Bronchial epithelial cell (primary cell): ENCODE data around the gene SGMS1. TPM values are rescaled to one million over a fixed set of nuclear protein-coding genes. Genes with fewer than 3 reads are reported as not detected.
"Not testable (repeated sequence)": the region's sequence is repeated elsewhere in the genome, so short reads cannot be mapped to it uniquely, and the experiment has no call there.

Experiments used
- DNase-seq: peaks from one replicate; pipeline ENCODE4 v3.0.0-alpha.2; 2010; ENCODE audit warnings: low read depth
- FAIRE-seq: peaks from 2 replicates; lab custom pipeline; 2011; peaks lifted over from hg19 to GRCh38; lab: Jason Lieb, UNC
- H3K27me3 ChIP-seq: 2 replicates; pipeline ENCODE4 v1.5.1; 2011; ENCODE audit warnings: low read length; ENCODE audit not compliant: control insufficient read depth, insufficient read depth
- H3K36me3 ChIP-seq: 2 replicates; pipeline ENCODE4 v1.5.1; 2011; ENCODE audit warnings: low read length; ENCODE audit not compliant: control insufficient read depth, insufficient read depth
- H3K4me3 ChIP-seq: 2 replicates; pipeline ENCODE4 v1.5.1; 2011; ENCODE audit warnings: mild to moderate bottlenecking, low read depth, low read length, control low read depth
- total RNA-seq: library from RNA; depleted of rRNA; stranded (reverse); fragments of >200 nt; gene quantifications from 2 replicates; pipeline ENCODE4 v1.2.1, GENCODE V29; 2014
- TF ChIP-seq, protein P1 (sequence below): IDR thresholded peaks from 2 replicates; pipeline ENCODE4 v1.5.1; 2011; ENCODE audit warnings: mild to moderate bottlenecking, moderate library complexity, low read length, control low read depth, inconsistent platforms; ENCODE audit not compliant: insufficient read depth, severe bottlenecking

Gene SGMS1
- total RNA-seq, 1 donor from 2014 or later = 21.3 TPM

DNA sequence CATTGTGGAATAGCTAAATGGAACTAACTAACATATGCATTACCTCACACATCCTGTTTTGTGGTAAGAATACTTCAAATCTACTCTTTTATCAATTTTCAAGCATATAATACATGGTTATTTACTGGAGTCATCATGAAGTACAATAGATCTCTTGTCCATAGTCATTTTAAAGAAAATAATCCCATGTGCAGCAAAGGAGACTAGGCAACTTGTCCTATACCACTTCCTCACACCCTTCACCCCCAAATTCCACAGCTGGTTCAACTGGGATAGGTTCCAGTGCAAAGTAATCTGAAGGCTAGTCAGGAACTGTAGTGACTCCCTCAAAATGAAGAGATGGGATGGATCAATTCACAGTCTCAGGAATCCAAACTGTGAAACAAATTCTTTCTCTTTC is 176.1 kb downstream of the SGMS1 start:
- Histone ChIP-seq H3K36me3 (no peaks in the 10 kb centered on the region), H3K27me3 (no peaks in the 10 kb centered on the region), H3K4me3 (no peak overlapping the region)
- TF ChIP-seq, protein P1, sequence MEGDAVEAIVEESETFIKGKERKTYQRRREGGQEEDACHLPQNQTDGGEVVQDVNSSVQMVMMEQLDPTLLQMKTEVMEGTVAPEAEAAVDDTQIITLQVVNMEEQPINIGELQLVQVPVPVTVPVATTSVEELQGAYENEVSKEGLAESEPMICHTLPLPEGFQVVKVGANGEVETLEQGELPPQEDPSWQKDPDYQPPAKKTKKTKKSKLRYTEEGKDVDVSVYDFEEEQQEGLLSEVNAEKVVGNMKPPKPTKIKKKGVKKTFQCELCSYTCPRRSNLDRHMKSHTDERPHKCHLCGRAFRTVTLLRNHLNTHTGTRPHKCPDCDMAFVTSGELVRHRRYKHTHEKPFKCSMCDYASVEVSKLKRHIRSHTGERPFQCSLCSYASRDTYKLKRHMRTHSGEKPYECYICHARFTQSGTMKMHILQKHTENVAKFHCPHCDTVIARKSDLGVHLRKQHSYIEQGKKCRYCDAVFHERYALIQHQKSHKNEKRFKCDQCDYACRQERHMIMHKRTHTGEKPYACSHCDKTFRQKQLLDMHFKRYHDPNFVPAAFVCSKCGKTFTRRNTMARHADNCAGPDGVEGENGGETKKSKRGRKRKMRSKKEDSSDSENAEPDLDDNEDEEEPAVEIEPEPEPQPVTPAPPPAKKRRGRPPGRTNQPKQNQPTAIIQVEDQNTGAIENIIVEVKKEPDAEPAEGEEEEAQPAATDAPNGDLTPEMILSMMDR = no peak
- no peak for DNase-seq
- no peak for FAIRE-seq

DNA sequence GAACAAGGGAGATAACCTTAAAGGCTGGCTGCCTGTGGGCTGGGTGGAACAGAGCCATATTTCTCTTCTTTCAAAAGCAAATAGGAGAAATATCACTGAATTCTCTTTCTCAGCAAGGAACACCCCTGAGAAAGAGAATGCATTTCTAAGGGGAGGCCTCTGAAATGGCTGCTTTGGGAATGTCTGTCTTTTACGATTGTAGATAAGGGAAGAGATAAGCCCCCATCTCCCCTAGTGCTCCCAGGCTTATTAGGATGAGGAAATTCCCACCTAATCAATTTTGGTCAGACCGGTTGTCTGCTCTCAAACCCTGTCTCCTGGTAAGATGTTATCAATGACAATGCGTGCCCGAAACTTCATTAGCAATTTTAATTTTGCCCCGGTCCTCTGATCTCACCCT is 178.0 kb downstream of the SGMS1 start:
- DNase-seq, H3K36me3 ChIP-seq, H3K4me3 ChIP-seq, H3K27me3 ChIP-seq, FAIRE-seq: not testable (repeated sequence)

DNA sequence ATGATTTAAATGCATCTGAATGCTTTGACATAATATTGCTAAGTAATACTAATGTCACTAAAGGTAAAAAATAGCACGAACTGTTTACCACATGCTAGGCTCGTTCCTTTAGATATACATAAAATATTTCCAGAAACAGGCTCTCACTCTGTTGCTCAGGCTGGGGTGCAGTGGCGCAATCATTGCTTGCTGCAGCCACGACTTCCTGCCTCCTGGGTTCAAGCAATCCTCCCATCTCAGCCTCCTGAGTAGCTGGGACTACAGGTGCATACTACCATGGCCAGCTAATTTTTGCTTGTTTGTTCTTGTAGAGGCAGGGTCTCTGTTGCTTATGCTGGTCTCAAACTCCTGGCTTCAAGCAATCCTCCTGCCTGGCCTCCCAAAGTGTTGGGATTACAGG is 183.3 kb downstream of the SGMS1 start:
- TF ChIP-seq, protein P1 = no peak
- FAIRE-seq (no peak), DNase-seq (no peak)
- Histone ChIP-seq H3K36me3 (no peaks in the 10 kb centered on the region), H3K27me3 (no peaks in the 10 kb centered on the region), H3K4me3 (no peak overlapping the region)

DNA sequence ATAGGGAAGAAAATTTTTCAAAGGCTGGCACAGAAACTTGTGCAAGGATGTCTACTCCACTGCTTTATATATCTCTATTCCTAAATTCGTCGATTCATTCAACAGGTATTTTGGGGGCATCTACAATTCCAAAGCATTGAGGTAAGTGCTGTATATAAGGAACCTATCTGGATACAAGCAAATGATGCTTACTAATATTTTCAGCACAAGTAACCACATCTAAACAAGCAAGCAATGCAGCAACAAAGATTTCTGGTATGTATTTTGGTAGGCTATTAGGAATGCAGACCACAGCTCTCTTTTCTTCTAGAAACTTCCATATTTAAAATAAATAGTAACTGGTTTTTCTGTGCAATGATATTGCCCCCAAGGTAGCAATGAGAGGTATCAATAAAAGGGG is 183.9 kb downstream of the SGMS1 start:
- Histone ChIP-seq H3K36me3 (no peaks in the 10 kb centered on the region), H3K27me3 (no peaks in the 10 kb centered on the region), H3K4me3 (no peak overlapping the region)
- DNase-seq = no peak
- TF ChIP-seq, protein P1 = no peak
- FAIRE-seq = no peak

DNA sequence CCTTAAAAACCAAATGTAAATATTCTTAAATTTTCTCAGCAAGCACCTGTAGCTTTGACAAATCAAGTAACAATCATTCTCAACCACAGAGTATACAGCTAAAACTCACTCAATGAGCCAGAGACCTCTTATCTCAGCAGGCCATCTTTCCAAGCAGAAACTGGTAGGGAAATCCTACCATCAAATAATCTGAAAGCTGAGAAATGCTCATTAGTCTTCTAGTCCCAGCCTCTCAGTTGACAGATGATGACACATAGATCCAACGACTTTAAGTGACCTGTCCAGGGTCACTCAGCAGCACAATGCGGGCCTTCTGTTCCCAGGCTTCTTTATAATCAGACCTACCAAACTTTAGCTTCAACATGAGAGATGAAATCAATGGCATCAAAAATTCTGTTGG is 184.6 kb downstream of the SGMS1 start:
- Histone ChIP-seq H3K4me3 (no peak overlapping the region), H3K36me3 (no peaks in the 10 kb centered on the region), H3K27me3 (no peaks in the 10 kb centered on the region)
- FAIRE-seq = no peak
- TF ChIP-seq, protein P1 = no peak
- no peak for DNase-seq

DNA sequence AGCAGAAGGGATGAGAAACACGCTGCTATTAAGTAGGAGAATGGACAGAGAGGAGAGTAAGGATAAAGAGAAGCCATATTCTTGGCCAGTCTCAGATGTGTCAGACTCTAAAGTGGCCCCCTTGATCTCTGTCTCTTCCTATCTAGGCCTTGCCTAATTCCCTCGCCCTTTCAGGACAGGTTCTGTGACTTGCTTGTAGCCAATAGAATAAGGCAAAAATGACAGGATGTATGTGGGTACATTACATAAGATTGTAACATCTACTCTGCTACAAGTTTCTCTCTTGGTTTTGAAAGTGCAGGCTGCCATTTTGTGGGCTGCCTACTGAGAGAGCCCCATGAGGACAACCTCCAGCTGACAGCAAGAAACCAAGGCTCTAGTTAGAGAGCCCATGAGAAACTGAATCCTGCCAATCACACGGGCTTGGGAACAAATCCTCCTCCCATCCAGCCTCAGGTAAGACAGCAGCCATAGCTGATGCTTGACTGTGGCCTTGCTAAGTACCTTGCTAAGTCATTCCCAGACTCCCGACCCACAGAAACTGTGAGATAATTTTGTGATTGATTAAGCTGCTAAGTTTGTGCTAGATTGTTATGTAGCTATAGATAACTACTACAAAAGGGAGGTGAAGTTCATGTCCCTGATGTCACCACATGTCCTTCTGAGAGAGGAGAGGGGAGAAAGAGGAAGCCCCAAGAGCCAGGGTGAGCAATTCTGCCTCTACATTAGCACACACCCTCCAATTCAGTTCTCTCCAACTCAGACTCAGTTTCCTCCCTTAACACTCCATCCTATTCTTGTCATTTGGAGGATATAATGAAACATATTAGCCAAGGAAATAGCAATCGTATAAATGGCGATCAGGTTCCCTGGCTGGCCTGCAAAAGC is 185.5 kb downstream of the SGMS1 start:
- TF ChIP-seq, protein P1 = no peak
- no peaks in the 10 kb centered on the region for H3K36me3 ChIP-seq
- no peaks in the 10 kb centered on the region for H3K27me3 ChIP-seq
- H3K4me3 ChIP-seq = no peak overlapping the region
- FAIRE-seq = no peak
- no peak for DNase-seq
